BE2C (cell line): ENCODE results near the gene NR1H3.
A peak's percentile ranks its signal among the peaks of the same experiment; 100 is the strongest.

ENCODE experiments used
- DNase-seq: peaks from one replicate; pipeline ENCODE4 v3.0.0-alpha.2; 2020
- H3K27me3 ChIP-seq: fragments of 250-450 bp; sonication (Bioruptor Pico); 2 replicates; pipeline ENCODE4 v1.5.1; 2020; ENCODE audit warnings: mild to moderate bottlenecking
- H3K36me3 ChIP-seq: fragments of 250-450 bp; sonication (Bioruptor Pico); 2 replicates; pipeline ENCODE4 v1.5.1; 2020; ENCODE audit warnings: mild to moderate bottlenecking
- H3K4me1 ChIP-seq: fragments of 250-450 bp; sonication (Bioruptor Pico); 2 replicates; pipeline ENCODE4 v1.5.1; 2020
- H3K4me3 ChIP-seq: 2 replicates; pipeline ENCODE4 v1.5.1; 2011; ENCODE audit warnings: low read depth, low read length
- H3K9me3 ChIP-seq: fragments of 250-450 bp; sonication (Bioruptor Pico); 2 replicates; pipeline ENCODE4 v1.5.1; 2020
- TF ChIP-seq, protein P1 (sequence below): IDR thresholded peaks from 2 replicates; pipeline ENCODE4 v1.5.1; 2012; ENCODE audit warnings: mild to moderate bottlenecking, low read depth, low read length

NR1H3 gene

DNA sequence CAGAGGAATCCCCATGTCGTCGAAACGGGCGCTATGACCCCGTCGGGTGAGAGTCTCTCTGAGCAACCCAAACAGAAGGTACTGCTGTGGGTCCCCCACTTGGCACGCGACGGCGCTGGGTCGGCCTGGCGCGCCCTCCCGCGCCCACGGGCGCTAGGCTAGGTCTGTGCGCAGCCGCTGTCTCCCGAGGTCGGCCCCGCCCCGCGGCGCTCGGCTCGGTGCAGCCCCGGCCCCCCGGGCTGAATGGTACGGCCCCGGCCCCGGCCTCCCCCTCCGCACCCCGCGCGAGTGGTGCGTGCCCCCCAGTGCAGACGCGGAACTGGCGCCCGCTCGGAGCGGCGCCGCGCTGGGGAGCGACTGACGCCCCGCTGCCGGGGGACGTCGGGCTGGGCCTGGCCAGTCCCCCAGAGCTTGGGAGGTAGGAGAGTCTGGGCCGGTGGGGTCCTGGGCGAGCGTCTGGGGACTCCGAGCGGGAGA lies 12.1 kb downstream of the NR1H3 start, which contains the start of gene MADD:
Gene MADD (plus strand): TSS at position 305 of the 477 bp plus-strand sequence.
- Histone ChIP-seq H3K36me3 (peaks cover 6% of the 10 kb centered on the region), H3K27me3 (no peaks in the 10 kb centered on the region), H3K4me3 (peak within 1 kb of the TSS; percentile 72), H3K4me1 (peaks cover 16% of the 10 kb centered on the region), H3K9me3 (no peaks in the 10 kb centered on the region)
- TF ChIP-seq, protein P1, sequence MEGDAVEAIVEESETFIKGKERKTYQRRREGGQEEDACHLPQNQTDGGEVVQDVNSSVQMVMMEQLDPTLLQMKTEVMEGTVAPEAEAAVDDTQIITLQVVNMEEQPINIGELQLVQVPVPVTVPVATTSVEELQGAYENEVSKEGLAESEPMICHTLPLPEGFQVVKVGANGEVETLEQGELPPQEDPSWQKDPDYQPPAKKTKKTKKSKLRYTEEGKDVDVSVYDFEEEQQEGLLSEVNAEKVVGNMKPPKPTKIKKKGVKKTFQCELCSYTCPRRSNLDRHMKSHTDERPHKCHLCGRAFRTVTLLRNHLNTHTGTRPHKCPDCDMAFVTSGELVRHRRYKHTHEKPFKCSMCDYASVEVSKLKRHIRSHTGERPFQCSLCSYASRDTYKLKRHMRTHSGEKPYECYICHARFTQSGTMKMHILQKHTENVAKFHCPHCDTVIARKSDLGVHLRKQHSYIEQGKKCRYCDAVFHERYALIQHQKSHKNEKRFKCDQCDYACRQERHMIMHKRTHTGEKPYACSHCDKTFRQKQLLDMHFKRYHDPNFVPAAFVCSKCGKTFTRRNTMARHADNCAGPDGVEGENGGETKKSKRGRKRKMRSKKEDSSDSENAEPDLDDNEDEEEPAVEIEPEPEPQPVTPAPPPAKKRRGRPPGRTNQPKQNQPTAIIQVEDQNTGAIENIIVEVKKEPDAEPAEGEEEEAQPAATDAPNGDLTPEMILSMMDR = no peak
- peak; percentile 81 for DNase-seq

DNA sequence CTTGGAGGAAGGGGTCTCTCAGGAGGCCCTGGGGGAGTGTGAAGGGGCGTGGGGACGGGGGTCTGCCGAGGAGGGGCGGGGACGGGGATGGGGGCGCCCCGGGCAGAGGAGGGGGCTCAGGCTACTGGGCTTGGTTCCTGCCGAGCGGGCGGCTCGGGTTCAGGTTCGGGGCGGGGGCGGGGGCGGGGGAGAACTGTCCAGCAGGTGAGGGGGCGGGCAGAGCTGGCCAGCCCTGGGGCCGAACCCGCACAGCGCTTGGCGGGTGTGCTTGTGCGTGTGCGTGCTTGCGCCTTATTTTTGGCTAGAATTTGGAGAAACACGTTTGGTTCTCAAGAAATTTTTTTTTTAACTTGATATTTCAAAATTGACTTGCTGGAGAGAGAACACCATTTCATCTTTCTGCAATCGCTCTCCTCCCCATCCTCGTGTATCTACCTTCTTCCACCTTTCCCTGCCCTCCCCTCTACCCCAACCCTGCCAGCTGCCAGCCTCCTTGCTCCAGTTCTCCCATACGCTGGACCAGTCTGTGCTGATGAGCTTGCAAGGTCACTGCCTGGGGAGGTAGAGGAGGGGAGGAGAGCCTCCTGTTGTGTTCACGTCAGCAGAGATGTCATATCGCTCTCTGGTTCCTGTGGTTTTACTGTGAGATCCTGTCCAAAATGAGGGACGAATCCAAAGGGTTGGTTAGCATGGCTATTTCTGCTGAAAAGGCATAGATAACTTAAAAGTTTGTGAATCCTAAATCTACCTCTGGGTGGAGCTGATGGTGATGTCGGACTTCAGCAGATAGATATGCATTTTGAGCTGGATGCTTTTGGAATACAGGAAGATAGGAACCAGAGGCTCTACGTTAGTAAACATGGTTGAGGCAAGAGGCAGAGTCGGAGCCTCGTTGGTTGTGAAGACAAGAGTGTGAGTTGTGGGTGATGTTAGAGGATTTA lies 12.8 kb downstream of the NR1H3 start:
- TF ChIP-seq, protein P1 = peak; percentile 7; the same call in 1 of the 2 replicates
- peak overlapping the region; percentile 72 for H3K4me3 ChIP-seq

DNA sequence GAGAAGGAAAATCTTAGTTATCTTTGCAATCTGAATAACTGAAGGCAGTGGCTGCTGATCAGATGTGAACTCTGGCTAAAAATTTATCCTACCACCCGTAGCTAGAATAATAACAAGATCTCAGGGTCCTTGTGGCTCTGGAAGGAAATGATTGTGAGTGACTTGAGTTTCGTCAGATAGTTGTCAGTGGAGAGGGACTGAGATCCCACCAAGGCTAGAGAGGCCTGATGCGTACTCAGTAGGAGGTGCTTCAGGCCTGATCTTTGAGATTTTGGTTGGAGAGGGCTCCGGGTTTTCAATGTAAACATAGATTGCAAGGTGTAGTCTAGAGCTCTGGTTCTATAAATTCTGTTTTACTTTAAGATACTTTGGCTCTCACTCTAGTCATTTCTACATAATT lies 13.5 kb downstream of the NR1H3 start:
- peaks cover 16% of the 10 kb centered on the region for H3K4me1 ChIP-seq
- TF ChIP-seq, protein P1 = no peak
- DNase-seq = no peak

More for the DNA sequence above, 12.8 kb downstream of the NR1H3 start:
- H3K4me1 ChIP-seq = peaks cover 16% of the 10 kb centered on the region
- no peaks in the 10 kb centered on the region for H3K9me3 ChIP-seq
- H3K27me3 ChIP-seq = no peaks in the 10 kb centered on the region
- peak; percentile 42 for DNase-seq
- peaks cover 9% of the 10 kb centered on the region for H3K36me3 ChIP-seq

DNA sequence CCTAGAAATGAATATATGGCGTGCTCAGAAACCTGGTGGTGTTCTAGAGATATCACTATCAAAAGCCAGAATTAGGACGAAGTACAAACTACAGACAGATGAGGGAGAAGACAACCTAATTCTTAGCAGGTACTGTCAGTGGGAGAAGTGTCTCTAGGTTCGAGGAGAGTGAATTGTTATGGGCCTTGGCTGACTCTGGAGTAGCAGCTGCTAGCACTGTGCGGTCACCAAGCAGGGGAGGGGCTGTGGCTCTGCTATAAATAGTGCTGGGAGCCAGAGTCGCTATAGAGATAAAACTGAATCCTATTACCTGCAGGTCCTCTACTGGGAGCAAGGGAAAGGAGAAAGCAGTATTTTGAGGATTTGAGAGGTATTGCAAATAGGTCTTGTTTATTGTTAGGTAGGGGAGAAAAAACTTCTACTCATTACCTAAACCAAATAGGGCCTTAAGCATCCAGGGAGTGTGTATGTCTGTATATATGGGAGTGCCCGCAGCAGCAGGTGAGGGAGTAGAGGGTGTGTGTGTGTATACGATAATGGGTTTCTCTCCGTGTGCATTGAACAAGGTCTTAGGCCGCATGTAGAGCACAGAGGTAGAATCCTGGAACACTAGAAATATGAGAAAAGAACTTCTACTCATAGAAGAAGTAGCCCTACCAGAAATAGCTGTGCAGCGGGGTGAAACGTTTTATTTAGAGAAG lies 14.3 kb downstream of the NR1H3 start:
- peak; percentile 44 for DNase-seq

More for the DNA sequence above, 13.5 kb downstream of the NR1H3 start:
- Histone ChIP-seq H3K36me3 (peaks cover 11% of the 10 kb centered on the region), H3K4me3 (peak overlapping the region; percentile 72), H3K9me3 (no peaks in the 10 kb centered on the region), H3K27me3 (no peaks in the 10 kb centered on the region)

DNA sequence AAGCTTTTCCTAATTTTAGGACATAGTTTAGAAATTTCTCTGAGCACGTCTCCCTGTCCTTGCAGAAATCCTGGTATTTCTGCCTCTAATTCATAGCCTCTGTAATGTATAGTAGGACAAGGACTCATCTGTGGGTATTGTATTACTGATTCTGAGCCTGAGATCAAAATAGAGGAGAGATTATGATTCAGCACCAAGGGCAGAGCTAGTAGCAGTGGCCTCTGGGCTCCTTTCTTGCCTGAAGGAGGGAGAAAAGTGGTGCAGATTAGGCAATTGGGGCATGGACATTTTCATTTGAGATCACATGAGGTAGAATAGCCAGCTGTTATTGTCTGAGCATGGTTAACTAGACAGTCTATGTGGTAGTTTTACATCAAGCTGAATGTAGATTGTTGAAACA lies 14.9 kb downstream of the NR1H3 start:
- no peak overlapping the region for H3K4me3 ChIP-seq
- TF ChIP-seq, protein P1 = no peak
- peaks cover 16% of the 10 kb centered on the region for H3K4me1 ChIP-seq
- no peak for DNase-seq
- no peaks in the 10 kb centered on the region for H3K9me3 ChIP-seq
- no peaks in the 10 kb centered on the region for H3K27me3 ChIP-seq
- H3K36me3 ChIP-seq = peaks cover 19% of the 10 kb centered on the region

More for the DNA sequence above, 14.3 kb downstream of the NR1H3 start:
- no peaks in the 10 kb centered on the region for H3K9me3 ChIP-seq
- H3K36me3 ChIP-seq = peaks cover 19% of the 10 kb centered on the region
- no peaks in the 10 kb centered on the region for H3K27me3 ChIP-seq
- peak overlapping the region; percentile 32; the same call in 1 of the 2 replicates for H3K4me3 ChIP-seq
- TF ChIP-seq, protein P1 = no peak
- H3K4me1 ChIP-seq = peaks cover 16% of the 10 kb centered on the region
